Adipose tissue (tissue), 3 donors: ENCODE measurements around the gene PIGV. TPM values are rescaled to one million over a fixed set of nuclear protein-coding genes. Genes with fewer than 3 reads are reported as not detected.
A peak's percentile ranks its signal among the peaks of the same experiment; 100 is the strongest.
"Not testable (repeated sequence)": the region's sequence is repeated elsewhere in the genome, so short reads cannot be mapped to it uniquely, and the experiment has no call there.

Experiments
- H3K27ac ChIP-seq: one replicate; pipeline ENCODE4 v1.5.1; 2013; ENCODE audit warnings: low read depth, low read length
- WGBS, 3 donors: extraction: QIAGEN DNeasy Blood & Tissue Kit; methylation state at CpG; one replicate each; pipeline ENCODE4 v1.1.7; 2013; 5-methylcytosine and 5-hydroxymethylcytosine counted together
- polyA plus RNA-seq, 3 donors: library from polyadenylated mRNA; stranded (reverse); fragments of 200-250 nt; gene quantifications; one replicate each; pipeline ENCODE4 v1.2.3, GENCODE V29; 2013
- donor health status: healthy with polysubstance abuse.
- donor health status: Bipolar disorder and iron deficiency.
- donor health status: healthy.

Gene PIGV
- polyA plus RNA-seq, 3 donors: 6.7 to 9.5 (median 8.4) TPM

- 0 to 1% (median 1%) methylated on average over 19 of the region's 19 CpGs for WGBS, 3 donors
- peak overlapping the region; percentile 15 for H3K27ac ChIP-seq
These were observed 1.3 kb downstream of the PIGV start for GRCh38 chr1:26788836-26789611.

DNA sequence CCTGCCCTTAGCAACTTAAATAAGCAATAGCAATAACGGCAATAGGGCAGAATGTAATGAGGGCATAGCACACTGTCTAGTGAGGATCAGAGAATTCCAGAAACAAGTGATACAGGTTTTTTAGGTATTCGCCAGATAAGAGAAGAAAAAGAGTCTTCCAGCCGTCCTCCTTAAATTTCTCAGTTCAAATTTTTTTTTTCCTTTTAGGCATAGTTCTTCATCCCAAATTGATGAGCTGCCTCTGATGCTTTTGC is 1.8 kb downstream of the PIGV start:
- 65 to 69% (median 66%) methylated on average over 3 of the region's 3 CpGs for WGBS, 3 donors
- no peak overlapping the region for H3K27ac ChIP-seq

GRCh38 chr1:26789931-26790330 is 2.2 kb downstream of the PIGV start:
- H3K27ac ChIP-seq: no peak overlapping the region
- 63 to 66% (median 64%) methylated on average over 4 of the region's 4 CpGs for WGBS, 3 donors

DNA sequence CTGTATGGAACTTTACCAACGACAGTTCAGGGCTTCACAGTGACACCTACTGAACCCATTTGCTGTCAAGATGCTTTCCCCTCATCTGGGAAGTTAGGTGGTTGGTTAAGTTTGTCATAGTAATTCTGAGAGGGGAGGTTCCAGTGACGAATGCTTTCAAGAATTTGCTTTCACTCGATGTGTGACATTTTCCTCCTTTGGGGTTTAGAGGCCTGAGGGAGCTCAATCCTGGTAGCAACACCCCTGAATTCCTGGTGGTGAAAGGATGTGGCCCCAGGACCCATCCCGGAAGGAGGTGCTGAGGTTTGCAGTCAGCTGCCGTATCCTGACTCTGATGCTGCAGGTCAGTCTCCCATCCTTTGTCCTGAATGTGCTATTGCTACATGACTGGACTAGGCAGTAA is 2.8 kb downstream of the PIGV start:
- no peak overlapping the region for H3K27ac ChIP-seq
- WGBS, 3 donors: 63 to 80% (median 66%) methylated on average over 5 of the region's 5 CpGs

GRCh38 chr1:26791148-26791547 is 3.4 kb downstream of the PIGV start:
- WGBS, 3 donors: 37 to 65% (median 43%) methylated on average over 6 of the region's 6 CpGs
- H3K27ac ChIP-seq: no peak overlapping the region

- no peak overlapping the region for H3K27ac ChIP-seq
- WGBS, 3 donors: 60 to 70% (median 60%) methylated on average over 3 of the region's 3 CpGs
These were observed 3.9 kb downstream of the PIGV start for GRCh38 chr1:26791626-26792025.

DNA sequence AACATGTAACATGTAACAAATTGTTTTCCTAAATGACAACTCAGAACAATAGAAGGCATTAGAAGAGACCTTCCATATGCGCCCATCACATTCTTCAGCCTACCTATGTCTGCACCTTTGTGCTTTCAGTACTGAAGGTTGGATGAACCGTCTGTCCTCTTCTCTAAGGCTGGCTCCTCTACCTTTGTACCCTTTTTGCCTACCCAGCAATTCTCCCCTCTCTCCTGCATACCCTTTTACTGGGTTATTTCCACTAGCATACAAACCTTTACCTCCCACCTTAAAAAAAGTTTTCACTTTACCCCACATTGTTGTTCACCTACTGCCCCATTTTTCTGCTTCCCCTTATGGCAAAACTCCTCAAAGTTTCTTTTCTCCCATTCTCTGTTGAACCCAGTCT is 5.2 kb downstream of the PIGV start:
- WGBS, 3 donors: 92 to 94% (median 93%) methylated on average over 2 of the region's 2 CpGs

GRCh38 chr1:26794391-26794790 is 6.6 kb downstream of the PIGV start:
- no peak overlapping the region for H3K27ac ChIP-seq
- WGBS, 3 donors: 72 to 84% (median 80%) methylated on average over 5 of the region's 5 CpGs

More for the DNA sequence above, 5.2 kb downstream of the PIGV start:
- no peak overlapping the region for H3K27ac ChIP-seq

GRCh38 chr1:26797627-26798026 is 9.9 kb downstream of the PIGV start:
- WGBS, 3 donors: 57 to 89% (median 66%) methylated on average over 2 of the region's 2 CpGs
- no peak overlapping the region for H3K27ac ChIP-seq

- 20 to 58% (median 34%) methylated on average over 5 of the region's 5 CpGs for WGBS, 3 donors
- peak overlapping the region; percentile 43 for H3K27ac ChIP-seq
These were observed 11.9 kb downstream of the PIGV start for GRCh38 chr1:26799479-26800142.

- 96 to 98% (median 96%) methylated on average over 20 to 29 of the region's 36 CpGs for WGBS, 3 donors
These were observed 16.2 kb downstream of the PIGV start for GRCh38 chr1:26803932-26804331.

DNA sequence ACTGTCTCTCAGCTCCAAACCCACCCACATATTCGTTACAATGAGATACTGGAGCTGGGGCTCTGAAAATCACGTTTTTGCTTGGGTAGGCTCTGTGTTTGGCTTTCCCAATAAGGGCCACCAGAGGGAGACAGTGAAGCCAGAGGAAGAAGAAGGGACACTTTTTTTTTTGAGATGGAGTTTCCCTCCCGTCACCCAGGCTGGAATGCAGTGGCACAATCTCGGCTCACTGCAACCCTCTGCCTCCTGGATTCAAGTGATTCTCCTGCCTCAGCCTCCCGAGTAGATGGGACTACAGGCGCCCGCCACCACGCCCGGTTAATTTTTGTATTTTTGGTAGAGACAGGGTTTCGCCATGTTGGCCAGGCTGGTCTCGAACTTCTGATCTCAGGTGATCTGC is 22.4 kb downstream of the PIGV start:
- WGBS, 3 donors: 52 to 57% (median 54%) methylated on average over 11 of the region's 11 CpGs

More at GRCh38 chr1:26803932-26804331, 16.2 kb downstream of the PIGV start:
- not testable (repeated sequence) for H3K27ac ChIP-seq

GRCh38 chr1:26811057-26811456 is 23.3 kb downstream of the PIGV start:
- no peak overlapping the region for H3K27ac ChIP-seq
- WGBS, 3 donors: 57 to 65% (median 64%) methylated on average over 4 of the region's 4 CpGs

More for the DNA sequence above, 22.4 kb downstream of the PIGV start:
- not testable (repeated sequence) for H3K27ac ChIP-seq

- H3K27ac ChIP-seq: no peak overlapping the region
These were observed 24.0 kb downstream of the PIGV start for GRCh38 chr1:26811708-26812107.

- 70 to 92% (median 73%) methylated on average over 2 of the region's 2 CpGs for WGBS, 3 donors
- H3K27ac ChIP-seq: no peak overlapping the region
These were observed 26.6 kb downstream of the PIGV start for GRCh38 chr1:26814377-26814776.

DNA sequence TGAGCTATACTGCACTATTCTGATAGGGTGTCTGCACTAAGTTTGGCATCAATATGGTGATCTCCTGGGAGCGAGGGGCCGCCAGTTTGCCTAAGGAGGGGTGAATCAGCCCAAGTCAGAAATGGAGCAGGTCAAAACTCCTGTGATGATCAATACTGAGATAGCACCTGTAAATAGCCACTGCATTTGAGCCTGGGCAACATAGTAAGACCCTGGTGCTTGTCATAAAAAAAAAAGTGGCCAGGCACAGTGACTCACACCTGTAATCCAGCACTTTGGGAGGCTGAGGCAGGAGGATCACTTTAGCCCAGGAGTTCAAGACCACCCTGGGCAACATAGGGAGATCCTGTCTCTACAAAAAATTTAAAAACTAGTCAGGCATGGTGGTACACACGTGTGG is 27.1 kb downstream of the PIGV start:
- 88 to 92% (median 91%) methylated on average over 3 of the region's 3 CpGs for WGBS, 3 donors
- H3K27ac ChIP-seq: no peak overlapping the region

DNA sequence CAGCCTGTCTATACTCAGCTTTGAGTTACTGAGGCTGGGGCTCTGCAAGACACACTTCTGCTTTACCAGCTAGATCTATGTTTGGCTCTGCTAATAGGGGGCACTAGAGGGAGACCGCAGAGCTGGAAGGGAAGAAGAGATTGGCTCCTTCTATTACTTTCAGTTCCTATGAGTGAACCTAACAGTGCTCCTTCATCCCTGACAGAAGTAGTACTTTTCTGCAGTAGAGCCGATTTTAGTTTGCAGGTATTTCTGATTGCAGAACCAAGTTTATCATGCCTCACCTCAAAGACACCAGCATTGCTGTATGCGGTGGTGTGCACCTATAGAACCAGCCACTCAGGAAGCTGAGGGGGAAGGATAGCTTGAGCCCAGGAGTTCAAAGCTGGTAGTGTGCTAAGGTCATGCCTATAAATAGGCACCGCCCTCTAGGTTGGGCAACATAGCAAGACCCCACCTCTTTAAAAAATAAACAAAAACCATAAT is 33.1 kb downstream of the PIGV start:
- no peak overlapping the region for H3K27ac ChIP-seq
- 56 to 78% (median 58%) methylated on average over 4 of the region's 4 CpGs for WGBS, 3 donors

- H3K27ac ChIP-seq: no peak overlapping the region
- 89 to 98% (median 97%) methylated on average over 4 of the region's 4 CpGs for WGBS, 3 donors
These were observed 35.1 kb downstream of the PIGV start for GRCh38 chr1:26822737-26823395.

DNA sequence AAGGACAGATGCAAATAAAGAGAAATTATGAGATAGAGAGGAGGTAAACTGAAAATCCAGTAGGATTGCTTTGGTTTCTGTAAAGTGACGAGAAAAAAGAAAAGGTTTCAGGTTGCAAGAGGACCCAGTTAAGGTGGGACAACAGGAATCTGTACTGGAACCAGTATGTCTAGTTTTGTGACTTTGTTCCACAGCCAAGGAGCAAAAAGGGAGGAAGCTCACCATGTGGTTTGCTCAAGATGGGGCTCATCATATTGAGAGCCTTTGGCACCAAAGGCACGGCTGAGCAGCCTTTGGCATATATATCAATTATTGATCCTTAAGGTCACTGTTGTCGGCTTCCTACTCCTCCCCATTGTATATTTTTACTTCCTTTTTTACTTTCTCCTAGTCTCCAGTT is 37.0 kb downstream of the PIGV start:
- no peak overlapping the region for H3K27ac ChIP-seq
- WGBS, 3 donors: 74 to 89% (median 88%) methylated on average over 3 of the region's 3 CpGs
